ENCODE data around the gene TMC3. TPM values are rescaled to one million over a fixed set of nuclear protein-coding genes. Genes with fewer than 3 reads are reported as not detected.
A peak's percentile ranks its signal among the peaks of the same experiment; 100 is the strongest.

Gene TMC3
- total and polyA plus RNA-seq, 8 donors, result under 0.01 to 0.92 (median 0.03) TPM; not detected in 5

DNA sequence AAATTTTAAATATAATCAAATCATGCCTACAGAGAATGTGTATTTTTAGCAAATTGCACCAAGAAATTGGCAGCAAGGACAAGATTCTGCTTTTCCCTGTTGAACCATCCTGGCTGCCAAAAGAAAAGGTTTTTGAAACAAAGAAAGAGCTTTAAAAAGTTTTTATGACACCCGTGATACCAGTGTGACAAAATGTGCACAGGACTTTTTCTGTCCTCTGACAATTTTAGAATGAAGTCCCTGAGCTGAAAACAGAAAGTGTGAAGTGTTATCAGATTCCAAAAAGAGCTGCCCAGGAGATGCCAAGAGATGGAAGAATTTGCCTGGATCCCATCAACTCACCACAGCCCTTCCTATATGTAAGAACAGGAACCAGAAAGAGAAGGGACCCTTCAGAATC lies 33.2 kb upstream of the TMC3 start:
- no peak for TF ChIP-seq EP300 (IDR thresholded peaks at IDR 0.05)
- no peak for TF ChIP-seq POLR2AphosphoS5 (IDR thresholded peaks at IDR 0.05)
- TF ChIP-seq POLR2A (IDR thresholded peaks at IDR 0.05), result no peak
- TF ChIP-seq, protein P1, sequence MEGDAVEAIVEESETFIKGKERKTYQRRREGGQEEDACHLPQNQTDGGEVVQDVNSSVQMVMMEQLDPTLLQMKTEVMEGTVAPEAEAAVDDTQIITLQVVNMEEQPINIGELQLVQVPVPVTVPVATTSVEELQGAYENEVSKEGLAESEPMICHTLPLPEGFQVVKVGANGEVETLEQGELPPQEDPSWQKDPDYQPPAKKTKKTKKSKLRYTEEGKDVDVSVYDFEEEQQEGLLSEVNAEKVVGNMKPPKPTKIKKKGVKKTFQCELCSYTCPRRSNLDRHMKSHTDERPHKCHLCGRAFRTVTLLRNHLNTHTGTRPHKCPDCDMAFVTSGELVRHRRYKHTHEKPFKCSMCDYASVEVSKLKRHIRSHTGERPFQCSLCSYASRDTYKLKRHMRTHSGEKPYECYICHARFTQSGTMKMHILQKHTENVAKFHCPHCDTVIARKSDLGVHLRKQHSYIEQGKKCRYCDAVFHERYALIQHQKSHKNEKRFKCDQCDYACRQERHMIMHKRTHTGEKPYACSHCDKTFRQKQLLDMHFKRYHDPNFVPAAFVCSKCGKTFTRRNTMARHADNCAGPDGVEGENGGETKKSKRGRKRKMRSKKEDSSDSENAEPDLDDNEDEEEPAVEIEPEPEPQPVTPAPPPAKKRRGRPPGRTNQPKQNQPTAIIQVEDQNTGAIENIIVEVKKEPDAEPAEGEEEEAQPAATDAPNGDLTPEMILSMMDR (IDR thresholded peaks at IDR 0.05), result no peak
- H3K27me3 ChIP-seq, result peaks cover 0 to 18% (median 0%) of the 10 kb centered on the region in 3 donors
- H3K4me3 ChIP-seq, result no peak overlapping the region
- H3K9me3 ChIP-seq, result no peaks in the 10 kb centered on the region
- H3K36me3 ChIP-seq, result no peaks in the 10 kb centered on the region
- no peak overlapping the region for H3K27ac ChIP-seq
- WGBS, 5 donors, result 57 to 66% (median 60%) methylated on average over 1 of the region's 1 CpG
- peaks cover 0 to 6% (median 0%) of the 10 kb centered on the region in 4 donors for H3K4me1 ChIP-seq
- no peak for DNase-seq
- intact Hi-C loops (cut with DNase I; ENCODE audit: low total_unique reads), result loop anchor here (5.0 kb wide), 1 partner anchor 135 kb away; no protein-coding TSS in a partner anchor

- H3K4me1 ChIP-seq, result peaks cover 0 to 9% (median 0%) of the 10 kb centered on the region in 4 donors
- no peak overlapping the region for H3K4me3 ChIP-seq
- no peaks in the 10 kb centered on the region for H3K27me3 ChIP-seq
- TF ChIP-seq EP300 (IDR thresholded peaks at IDR 0.05), result no peak
- TF ChIP-seq POLR2AphosphoS5 (IDR thresholded peaks at IDR 0.05), result no peak
- TF ChIP-seq, protein P1 (IDR thresholded peaks at IDR 0.05), result peak in 5 of 7 experiments; percentile 57 to 83 (median 69)
- TF ChIP-seq POLR2A (IDR thresholded peaks at IDR 0.05), result no peak
- WGBS, 5 donors, result 10 to 18% (median 15%) methylated on average over 6 of the region's 6 CpGs
- no peaks in the 10 kb centered on the region for H3K9me3 ChIP-seq
- intact Hi-C loops (cut with DNase I; ENCODE audit: low total_unique reads), result no loop called here
- H3K27ac ChIP-seq, result no peak overlapping the region
- DNase-seq, result peak in 1 of 2 donors; percentile 72
- H3K36me3 ChIP-seq, result no peaks in the 10 kb centered on the region
These were observed 26.7 kb upstream of the TMC3 start for GRCh38 chr15:81400640-81401236.

DNA sequence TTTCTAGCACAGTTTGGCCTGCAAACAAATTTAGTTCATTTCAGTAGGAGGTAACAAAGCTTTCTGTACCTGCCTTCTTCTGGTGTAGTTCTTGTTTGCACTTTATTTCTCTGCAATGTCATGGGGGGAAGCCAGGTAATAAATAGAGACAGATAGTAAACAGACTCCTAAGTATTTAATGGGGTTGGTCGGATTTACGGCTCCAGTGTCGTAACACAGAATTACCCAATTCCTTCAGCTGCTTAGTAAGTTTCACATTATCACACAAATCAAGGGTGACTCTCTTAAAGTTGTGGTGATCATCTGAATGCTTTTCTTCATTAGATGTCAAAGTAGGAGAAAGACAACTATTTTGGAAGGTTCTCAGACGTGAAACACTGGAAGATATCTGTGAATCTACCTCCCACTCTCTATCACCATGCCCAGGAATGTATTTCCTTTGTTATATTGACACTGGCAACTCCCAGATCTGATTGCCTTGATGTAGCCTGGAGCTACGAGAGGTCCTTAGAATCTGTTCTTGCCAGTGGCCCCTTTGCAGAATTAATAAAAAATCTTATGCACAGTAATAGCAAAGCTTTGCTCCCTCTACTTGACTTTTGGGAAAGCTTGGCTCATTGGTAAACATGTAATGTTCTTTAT lies 25.0 kb upstream of the TMC3 start:
- H3K9me3 ChIP-seq, result no peaks in the 10 kb centered on the region
- WGBS, 5 donors, result 33 to 58% (median 50%) methylated on average over 5 of the region's 5 CpGs
- peaks cover 0 to 9% (median 0%) of the 10 kb centered on the region in 4 donors for H3K4me1 ChIP-seq
- no peak overlapping the region for H3K27ac ChIP-seq
- intact Hi-C loops (cut with DNase I; ENCODE audit: low total_unique reads), result loop anchor here (10.0 kb wide), 1 partner anchor 284 kb away; no protein-coding TSS in a partner anchor
- DNase-seq, result no peak
- no peaks in the 10 kb centered on the region for H3K36me3 ChIP-seq
- H3K4me3 ChIP-seq, result no peak overlapping the region
- H3K27me3 ChIP-seq, result no peaks in the 10 kb centered on the region
- TF ChIP-seq, protein P1 (IDR thresholded peaks at IDR 0.05), result no peak
- no peak for TF ChIP-seq POLR2A (IDR thresholded peaks at IDR 0.05)
- TF ChIP-seq EP300 (IDR thresholded peaks at IDR 0.05), result no peak
- no peak for TF ChIP-seq POLR2AphosphoS5 (IDR thresholded peaks at IDR 0.05)

DNA sequence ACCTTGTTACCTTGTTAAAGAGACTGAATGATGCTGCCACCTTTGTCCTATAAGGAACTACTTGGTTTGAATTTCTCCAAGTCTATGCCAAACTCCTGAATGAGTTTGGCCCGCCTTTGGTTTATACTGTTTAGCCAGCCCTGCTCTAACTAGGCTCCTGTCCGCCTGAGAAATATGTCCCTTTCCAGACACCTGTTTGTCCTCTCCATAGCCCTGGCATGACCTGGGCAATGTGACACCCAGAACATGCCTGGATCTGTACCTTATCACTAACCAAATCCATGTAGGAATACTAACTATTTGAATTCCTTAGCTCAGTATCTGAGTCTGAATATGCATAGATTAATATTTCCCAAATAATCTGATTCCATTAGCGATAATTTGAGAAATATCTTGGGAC lies 24.4 kb upstream of the TMC3 start:
- peaks cover 0 to 9% (median 0%) of the 10 kb centered on the region in 4 donors for H3K4me1 ChIP-seq
- H3K27ac ChIP-seq, result no peak overlapping the region
- WGBS, 5 donors, result 60 to 81% (median 66%) methylated on average over 3 of the region's 3 CpGs
- DNase-seq, result no peak
- no peaks in the 10 kb centered on the region for H3K27me3 ChIP-seq
- no peak overlapping the region for H3K4me3 ChIP-seq
- H3K9me3 ChIP-seq, result no peaks in the 10 kb centered on the region
- H3K36me3 ChIP-seq, result no peaks in the 10 kb centered on the region
- intact Hi-C loops (cut with DNase I; ENCODE audit: low total_unique reads), result loop anchor here (10.0 kb wide), 1 partner anchor 284 kb away; no protein-coding TSS in a partner anchor
- no peak for TF ChIP-seq POLR2AphosphoS5 (IDR thresholded peaks at IDR 0.05)
- TF ChIP-seq EP300 (IDR thresholded peaks at IDR 0.05), result no peak
- TF ChIP-seq, protein P1 (IDR thresholded peaks at IDR 0.05), result no peak
- TF ChIP-seq POLR2A (IDR thresholded peaks at IDR 0.05), result no peak

Measured in stomach (tissue), 9 donors.